ENCODE measurements around the gene CLEC4G. TPM values are rescaled to one million over a fixed set of nuclear protein-coding genes. Genes with fewer than 3 reads are reported as not detected.
A peak's percentile ranks its signal among the peaks of the same experiment; 100 is the strongest.

CLEC4G gene
- total RNA-seq, 1 donor from 2014 or later = not detected

DNA sequence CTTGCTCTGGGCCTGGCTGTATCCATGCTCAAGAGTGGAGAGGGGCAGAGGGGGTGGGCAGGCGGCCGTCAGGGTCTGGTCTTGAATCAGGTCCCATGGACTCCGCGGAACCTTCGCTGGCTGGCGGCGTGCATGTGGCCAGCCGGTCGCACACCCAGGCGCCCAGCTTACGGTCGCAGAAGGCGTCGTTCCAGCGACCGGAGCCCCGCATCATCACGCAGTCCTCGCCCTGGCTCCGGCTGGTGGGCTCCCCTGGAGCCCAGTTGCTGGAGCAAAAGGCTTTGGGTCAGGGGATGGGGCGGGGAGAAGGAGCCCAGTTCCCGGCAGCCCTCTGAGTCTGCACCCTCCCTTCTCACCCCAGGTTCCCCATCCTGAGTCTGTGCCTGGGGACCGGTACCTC is 42.7 kb downstream of the CLEC4G start:
- Histone ChIP-seq H3K36me3 (ENCODE audit: control insufficient read depth, insufficient read depth, low read length) (no peaks in the 10 kb centered on the region), H3K4me3 (ENCODE audit: low read depth, low read length) (no peak overlapping the region), H3K27me3 (ENCODE audit: control insufficient read depth, insufficient read depth, low read length) (no peaks in the 10 kb centered on the region)
- FAIRE-seq = no peak
- TF ChIP-seq, protein P1, sequence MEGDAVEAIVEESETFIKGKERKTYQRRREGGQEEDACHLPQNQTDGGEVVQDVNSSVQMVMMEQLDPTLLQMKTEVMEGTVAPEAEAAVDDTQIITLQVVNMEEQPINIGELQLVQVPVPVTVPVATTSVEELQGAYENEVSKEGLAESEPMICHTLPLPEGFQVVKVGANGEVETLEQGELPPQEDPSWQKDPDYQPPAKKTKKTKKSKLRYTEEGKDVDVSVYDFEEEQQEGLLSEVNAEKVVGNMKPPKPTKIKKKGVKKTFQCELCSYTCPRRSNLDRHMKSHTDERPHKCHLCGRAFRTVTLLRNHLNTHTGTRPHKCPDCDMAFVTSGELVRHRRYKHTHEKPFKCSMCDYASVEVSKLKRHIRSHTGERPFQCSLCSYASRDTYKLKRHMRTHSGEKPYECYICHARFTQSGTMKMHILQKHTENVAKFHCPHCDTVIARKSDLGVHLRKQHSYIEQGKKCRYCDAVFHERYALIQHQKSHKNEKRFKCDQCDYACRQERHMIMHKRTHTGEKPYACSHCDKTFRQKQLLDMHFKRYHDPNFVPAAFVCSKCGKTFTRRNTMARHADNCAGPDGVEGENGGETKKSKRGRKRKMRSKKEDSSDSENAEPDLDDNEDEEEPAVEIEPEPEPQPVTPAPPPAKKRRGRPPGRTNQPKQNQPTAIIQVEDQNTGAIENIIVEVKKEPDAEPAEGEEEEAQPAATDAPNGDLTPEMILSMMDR (IDR thresholded peaks at IDR 0.05; ENCODE audit: insufficient read depth, low read length, severe bottlenecking) = no peak
- DNase-seq (ENCODE audit: low read depth) = no peak

DNA sequence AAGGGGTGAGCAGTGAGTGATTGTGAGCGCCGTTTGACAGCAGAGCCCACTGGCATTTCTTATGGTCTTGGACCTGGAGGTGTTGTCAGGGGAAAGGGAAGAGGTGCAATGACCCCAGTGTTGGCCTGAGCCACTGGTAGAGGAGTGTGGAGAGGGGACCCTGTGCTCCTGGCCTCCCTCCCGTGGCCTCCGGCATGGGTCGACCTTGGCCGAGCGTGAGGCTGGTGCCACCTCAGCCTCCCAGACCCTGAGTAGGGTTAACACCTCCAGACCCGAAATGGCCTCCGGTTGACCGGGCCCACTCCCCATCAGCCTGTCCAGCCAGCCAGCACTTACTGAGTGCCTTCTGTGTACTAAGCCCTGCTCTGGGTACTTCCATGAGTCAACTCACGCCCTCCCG is 44.7 kb downstream of the CLEC4G start:
- H3K27me3 ChIP-seq (ENCODE audit: control insufficient read depth, insufficient read depth, low read length) = no peaks in the 10 kb centered on the region
- H3K4me3 ChIP-seq (ENCODE audit: low read depth, low read length) = no peak overlapping the region
- TF ChIP-seq, protein P1 (IDR thresholded peaks at IDR 0.05; ENCODE audit: insufficient read depth, low read length, severe bottlenecking) = no peak
- DNase-seq (ENCODE audit: low read depth) (no peak), FAIRE-seq (no peak)
- H3K36me3 ChIP-seq (ENCODE audit: control insufficient read depth, insufficient read depth, low read length) = peaks cover 6% of the 10 kb centered on the region

DNA sequence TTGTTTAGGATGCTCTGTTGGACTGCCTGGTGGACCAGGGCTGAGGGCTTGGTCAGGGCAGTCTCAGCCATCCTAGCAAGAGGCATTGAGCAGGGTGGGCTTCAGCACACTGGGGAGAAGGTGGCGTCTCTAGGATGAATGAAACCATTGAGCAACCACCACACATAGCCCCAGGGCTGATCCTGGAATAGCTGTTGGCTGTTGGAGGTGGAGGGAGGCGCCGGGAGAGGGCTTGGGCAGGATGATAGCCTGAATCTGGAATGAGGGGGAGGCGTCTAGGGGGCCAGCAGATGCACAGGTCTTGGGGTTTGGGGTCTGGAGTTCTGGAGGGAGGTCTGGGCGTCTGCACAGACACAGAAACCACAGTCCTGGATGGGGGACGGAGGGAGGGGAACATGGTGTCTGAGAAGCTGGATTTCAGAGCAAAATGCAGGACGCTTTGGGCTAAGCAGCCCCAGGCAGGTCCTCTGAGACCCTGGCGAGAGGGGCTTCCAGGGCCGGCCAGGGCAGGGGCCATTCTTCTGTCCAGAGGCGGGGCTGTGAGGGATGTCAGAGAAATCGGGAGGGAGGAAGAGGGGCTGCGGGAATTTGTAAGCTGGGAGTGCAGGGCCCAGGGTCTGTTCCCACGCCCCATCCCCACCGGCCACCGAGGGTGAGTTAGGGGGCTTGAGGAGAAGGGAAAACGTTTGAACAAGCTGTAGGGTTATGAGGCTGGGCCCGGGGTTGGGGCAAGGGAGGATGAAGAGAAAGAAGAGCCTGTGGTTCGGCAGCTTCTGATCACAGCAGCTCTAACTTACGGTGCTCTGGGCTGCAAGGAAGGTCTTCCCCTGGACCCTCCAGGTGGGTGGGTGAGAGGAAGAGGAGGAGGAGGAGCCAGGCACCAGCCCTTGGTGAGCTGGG is 46.1 kb downstream of the CLEC4G start:
- FAIRE-seq = no peak

DNA sequence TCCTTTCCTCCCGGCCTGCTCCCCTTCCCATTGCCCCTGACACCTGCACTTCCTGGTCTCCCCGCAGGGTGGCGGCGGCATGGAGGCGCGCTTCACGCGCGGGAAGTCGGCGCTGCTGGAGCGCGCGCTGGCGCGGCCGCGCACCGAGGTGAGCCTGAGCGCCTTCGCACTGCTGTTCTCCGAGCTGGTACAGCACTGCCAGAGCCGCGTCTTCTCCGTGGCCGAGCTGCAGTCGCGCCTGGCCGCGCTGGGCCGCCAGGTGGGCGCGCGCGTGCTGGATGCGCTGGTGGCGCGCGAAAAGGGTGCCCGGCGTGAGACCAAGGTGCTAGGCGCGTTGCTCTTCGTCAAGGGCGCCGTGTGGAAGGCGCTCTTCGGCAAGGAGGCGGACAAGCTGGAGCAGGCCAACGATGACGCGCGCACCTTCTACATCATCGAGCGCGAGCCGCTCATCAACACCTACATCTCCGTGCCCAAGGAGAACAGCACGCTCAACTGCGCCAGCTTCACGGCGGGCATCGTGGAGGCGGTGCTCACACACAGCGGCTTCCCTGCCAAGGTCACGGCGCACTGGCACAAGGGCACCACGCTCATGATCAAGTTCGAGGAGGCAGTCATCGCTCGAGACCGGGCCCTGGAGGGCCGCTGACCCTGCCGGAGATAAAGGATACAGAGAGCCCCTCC is 49.6 kb downstream of the CLEC4G start:
- FAIRE-seq (no peak), DNase-seq (ENCODE audit: low read depth) (no peak)
- TF ChIP-seq, protein P1 (IDR thresholded peaks at IDR 0.05; ENCODE audit: insufficient read depth, low read length, severe bottlenecking) = no peak
- no peak overlapping the region for H3K4me3 ChIP-seq (ENCODE audit: low read depth, low read length)
- H3K36me3 ChIP-seq (ENCODE audit: control insufficient read depth, insufficient read depth, low read length) = peaks cover 6% of the 10 kb centered on the region
- H3K27me3 ChIP-seq (ENCODE audit: control insufficient read depth, insufficient read depth, low read length) = no peaks in the 10 kb centered on the region

More for the DNA sequence above, 46.1 kb downstream of the CLEC4G start:
- no peak for DNase-seq (ENCODE audit: low read depth)
- H3K4me3 ChIP-seq (ENCODE audit: low read depth, low read length) = no peak overlapping the region
- no peaks in the 10 kb centered on the region for H3K27me3 ChIP-seq (ENCODE audit: control insufficient read depth, insufficient read depth, low read length)
- H3K36me3 ChIP-seq (ENCODE audit: control insufficient read depth, insufficient read depth, low read length) = peaks cover 6% of the 10 kb centered on the region
- TF ChIP-seq, protein P1 (IDR thresholded peaks at IDR 0.05; ENCODE audit: insufficient read depth, low read length, severe bottlenecking) = no peak

DNA sequence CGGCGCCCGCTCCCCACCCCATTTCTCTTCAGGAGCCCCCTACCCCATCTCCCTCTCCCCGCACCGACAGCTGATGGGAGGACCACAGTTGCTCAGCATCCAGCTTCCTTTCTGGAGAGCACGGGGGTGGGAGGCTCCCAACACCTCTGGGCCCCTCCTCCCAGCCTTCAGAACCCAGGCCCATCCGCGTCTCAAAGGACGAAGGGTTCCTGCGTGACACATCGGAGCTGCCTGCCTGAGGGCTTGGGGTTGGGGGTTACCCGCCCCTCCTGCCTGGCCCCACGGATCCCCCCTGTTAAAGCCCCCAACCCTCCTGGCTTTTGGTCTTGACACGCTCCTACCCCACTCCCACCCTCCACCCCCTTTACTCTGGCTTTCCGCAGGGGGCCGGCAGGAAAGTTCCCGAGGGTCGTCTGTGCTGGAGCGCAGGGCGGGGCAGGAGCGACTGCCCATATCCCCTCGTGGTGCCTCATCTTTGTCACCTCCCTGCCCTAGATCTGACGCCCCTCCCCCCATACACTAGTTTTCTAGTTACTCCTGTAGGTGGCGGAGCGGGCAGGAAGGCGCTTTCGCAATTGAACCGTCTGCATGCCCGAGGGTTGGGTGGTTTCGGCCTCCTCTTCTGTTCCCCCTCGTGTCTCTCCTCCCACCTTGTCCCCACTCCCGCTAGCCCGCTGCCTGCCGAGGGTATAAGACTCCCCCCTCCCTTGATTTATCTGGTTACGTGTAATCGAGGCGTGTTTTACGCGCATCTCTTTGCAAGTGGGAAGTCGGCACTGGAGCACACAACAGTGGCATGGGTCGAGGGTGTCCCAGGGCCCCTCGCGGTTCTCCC is 50.4 kb downstream of the CLEC4G start:
- TF ChIP-seq, protein P1 (IDR thresholded peaks at IDR 0.05; ENCODE audit: insufficient read depth, low read length, severe bottlenecking) = peak; percentile 78
- Histone ChIP-seq H3K27me3 (ENCODE audit: control insufficient read depth, insufficient read depth, low read length) (no peaks in the 10 kb centered on the region), H3K36me3 (ENCODE audit: control insufficient read depth, insufficient read depth, low read length) (peaks cover 6% of the 10 kb centered on the region), H3K4me3 (ENCODE audit: low read depth, low read length) (peak overlapping the region; percentile 99)
- DNase-seq (ENCODE audit: low read depth) (peak; percentile 50), FAIRE-seq (no peak)

All from bronchial epithelial cell (primary cell).